Suprapubic skin (tissue), 3 donors: Measurements from ENCODE around the gene LRRTM1.

Source experiments
- EP300 ChIP-seq: sonication (generic); formaldehyde crosslinking; IDR thresholded peaks from one replicate; pipeline ENCODE4 v1.6.1; 2017; ENCODE audit warnings: antibody characterized with exemption
- POLR2A ChIP-seq, 2 donors: fragments of 450-650 bp; IDR thresholded peaks; one replicate each; pipeline ENCODE4 v1.6.1; 2017; ENCODE audit warnings: antibody characterized with exemption in 2 of 2, mild to moderate bottlenecking in 2 of 2, moderate library complexity in 2 of 2
- TF ChIP-seq, protein P1 (sequence below), 2 donors: fragments of 200-600 bp in 1 of 2; fragments of 450-650 bp in 1 of 2; sonication (generic) in 1 of 2; IDR thresholded peaks; one replicate each; pipeline ENCODE4 v1.5.1; 2016 to 2019; ENCODE audit warnings: antibody characterized with exemption in 2 of 2, mild to moderate bottlenecking in 1 of 2, moderate library complexity in 1 of 2

DNA sequence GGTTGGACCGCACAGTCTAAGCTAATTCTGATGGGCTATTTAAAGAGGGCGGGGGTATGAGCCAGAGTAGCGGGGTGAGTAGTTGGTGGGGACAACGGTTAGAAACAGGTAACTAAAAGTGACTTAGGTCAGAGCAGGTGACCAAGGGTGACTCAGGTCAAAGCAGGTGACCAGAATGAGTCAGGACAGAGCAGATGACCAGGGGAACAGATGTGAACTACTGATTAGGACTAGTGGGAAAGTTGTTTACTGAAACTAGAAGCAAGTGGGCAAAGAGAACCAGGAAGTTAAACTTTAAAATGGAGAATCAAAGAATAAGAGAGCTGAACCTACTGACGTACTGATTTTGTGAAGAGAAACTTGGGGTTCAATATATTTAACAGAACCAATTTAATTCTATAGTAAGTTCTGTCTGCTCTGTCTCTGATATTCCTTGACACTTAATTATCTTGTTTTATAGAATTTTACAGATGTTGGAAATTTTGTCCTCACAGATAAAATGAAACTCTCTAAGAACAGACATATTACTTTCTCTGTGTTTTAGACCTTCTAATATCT is 7.8 kb upstream of the LRRTM1 start:
- TF ChIP-seq, protein P1, sequence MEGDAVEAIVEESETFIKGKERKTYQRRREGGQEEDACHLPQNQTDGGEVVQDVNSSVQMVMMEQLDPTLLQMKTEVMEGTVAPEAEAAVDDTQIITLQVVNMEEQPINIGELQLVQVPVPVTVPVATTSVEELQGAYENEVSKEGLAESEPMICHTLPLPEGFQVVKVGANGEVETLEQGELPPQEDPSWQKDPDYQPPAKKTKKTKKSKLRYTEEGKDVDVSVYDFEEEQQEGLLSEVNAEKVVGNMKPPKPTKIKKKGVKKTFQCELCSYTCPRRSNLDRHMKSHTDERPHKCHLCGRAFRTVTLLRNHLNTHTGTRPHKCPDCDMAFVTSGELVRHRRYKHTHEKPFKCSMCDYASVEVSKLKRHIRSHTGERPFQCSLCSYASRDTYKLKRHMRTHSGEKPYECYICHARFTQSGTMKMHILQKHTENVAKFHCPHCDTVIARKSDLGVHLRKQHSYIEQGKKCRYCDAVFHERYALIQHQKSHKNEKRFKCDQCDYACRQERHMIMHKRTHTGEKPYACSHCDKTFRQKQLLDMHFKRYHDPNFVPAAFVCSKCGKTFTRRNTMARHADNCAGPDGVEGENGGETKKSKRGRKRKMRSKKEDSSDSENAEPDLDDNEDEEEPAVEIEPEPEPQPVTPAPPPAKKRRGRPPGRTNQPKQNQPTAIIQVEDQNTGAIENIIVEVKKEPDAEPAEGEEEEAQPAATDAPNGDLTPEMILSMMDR (IDR thresholded peaks at IDR 0.05), result no peak
- no peak for TF ChIP-seq EP300
- TF ChIP-seq POLR2A (IDR thresholded peaks at IDR 0.05), result no peak
